KOPT-K1 (cell line): Measurements from ENCODE around the gene ERP44.
"Not testable (repeated sequence)": the region's sequence is repeated elsewhere in the genome, so short reads cannot be mapped to it uniquely, and the experiment has no call there.

ENCODE experiments used
- H3K27ac ChIP-seq: fragments of 200-600 bp; sonication (generic); 2 replicates; pipeline ENCODE4 v1.5.1; 2016; ENCODE audit warnings: antibody characterized with exemption, mild to moderate bottlenecking, low read depth, low read length; ENCODE audit not compliant: poor library complexity, severe bottlenecking
- H3K36me3 ChIP-seq: fragments of 200-600 bp; sonication (generic); 2 replicates; pipeline ENCODE4 v1.5.1; 2017; ENCODE audit warnings: antibody characterized with exemption, mild to moderate bottlenecking, low read length, moderate library complexity; ENCODE audit not compliant: insufficient read depth
- H3K9me3 ChIP-seq: fragments of 200-600 bp; sonication (generic); 2 replicates; pipeline ENCODE4 v1.5.1; 2017; ENCODE audit warnings: antibody characterized with exemption, low read length, mild to moderate bottlenecking; ENCODE audit not compliant: insufficient read depth, poor library complexity, severe bottlenecking

The ERP44 gene

GRCh38 chr9:100064872-100065581, 33.8 kb downstream of the ERP44 start:
- Histone ChIP-seq H3K36me3 (no peaks in the 10 kb centered on the region), H3K27ac (no peak overlapping the region), H3K9me3 (no peaks in the 10 kb centered on the region)

- H3K27ac ChIP-seq, result no peak overlapping the region
- no peaks in the 10 kb centered on the region for H3K9me3 ChIP-seq
- H3K36me3 ChIP-seq, result peaks cover 8% of the 10 kb centered on the region
Observed at GRCh38 chr9:100063185-100063584, 35.6 kb downstream of the ERP44 start.

GRCh38 chr9:100062683-100063082, 36.1 kb downstream of the ERP44 start:
- H3K27ac ChIP-seq, H3K9me3 ChIP-seq: not testable (repeated sequence)
- peaks cover 13% of the 10 kb centered on the region for H3K36me3 ChIP-seq

GRCh38 chr9:100058699-100059579, 39.9 kb downstream of the ERP44 start:
- no peak overlapping the region for H3K27ac ChIP-seq
- peaks cover 38% of the 10 kb centered on the region for H3K36me3 ChIP-seq
- H3K9me3 ChIP-seq, result no peaks in the 10 kb centered on the region

- H3K27ac ChIP-seq, result no peak overlapping the region
- H3K9me3 ChIP-seq, result no peaks in the 10 kb centered on the region
Observed at GRCh38 chr9:100057624-100058023, 41.2 kb downstream of the ERP44 start.

GRCh38 chr9:100056561-100056960, 42.2 kb downstream of the ERP44 start:
- Histone ChIP-seq H3K9me3 (no peaks in the 10 kb centered on the region), H3K36me3 (peaks cover 47% of the 10 kb centered on the region), H3K27ac (no peak overlapping the region)

More at GRCh38 chr9:100057624-100058023, 41.2 kb downstream of the ERP44 start:
- H3K36me3 ChIP-seq, result peaks cover 38% of the 10 kb centered on the region

GRCh38 chr9:100052375-100052774, 46.4 kb downstream of the ERP44 start:
- H3K27ac ChIP-seq, result no peak overlapping the region
- H3K36me3 ChIP-seq, result peaks cover 53% of the 10 kb centered on the region
- H3K9me3 ChIP-seq, result no peaks in the 10 kb centered on the region

- Histone ChIP-seq H3K27ac (no peak overlapping the region), H3K9me3 (no peaks in the 10 kb centered on the region), H3K36me3 (peaks cover 40% of the 10 kb centered on the region)
Observed at GRCh38 chr9:100049551-100049950, 49.2 kb downstream of the ERP44 start.

- Histone ChIP-seq H3K36me3 (peaks cover 12% of the 10 kb centered on the region), H3K9me3 (peaks cover 55% of the 10 kb centered on the region), H3K27ac (no peak overlapping the region)
Observed at GRCh38 chr9:100038472-100038871, 60.3 kb downstream of the ERP44 start.

- Histone ChIP-seq H3K9me3 (peaks cover 41% of the 10 kb centered on the region), H3K27ac (no peak overlapping the region), H3K36me3 (peaks cover 27% of the 10 kb centered on the region)
Observed at GRCh38 chr9:100033877-100034551, 64.8 kb downstream of the ERP44 start.

GRCh38 chr9:100030548-100030947, 68.3 kb downstream of the ERP44 start:
- peaks cover 24% of the 10 kb centered on the region for H3K36me3 ChIP-seq
- peaks cover 29% of the 10 kb centered on the region for H3K9me3 ChIP-seq
- H3K27ac ChIP-seq, result no peak overlapping the region

- H3K36me3 ChIP-seq, result peaks cover 24% of the 10 kb centered on the region
- H3K27ac ChIP-seq, result no peak overlapping the region
- H3K9me3 ChIP-seq, result peaks cover 25% of the 10 kb centered on the region
Observed at GRCh38 chr9:100029251-100029650, 69.5 kb downstream of the ERP44 start.

GRCh38 chr9:100028201-100028784, 70.5 kb downstream of the ERP44 start:
- H3K27ac ChIP-seq, result no peak overlapping the region
- H3K36me3 ChIP-seq, result peaks cover 14% of the 10 kb centered on the region
- peaks cover 15% of the 10 kb centered on the region for H3K9me3 ChIP-seq

GRCh38 chr9:100027543-100027942, 71.3 kb downstream of the ERP44 start:
- Histone ChIP-seq H3K9me3 (peaks cover 8% of the 10 kb centered on the region), H3K36me3 (peaks cover 6% of the 10 kb centered on the region; the same call in 1 of the 2 replicates), H3K27ac (no peak overlapping the region)

GRCh38 chr9:100021931-100022330, 76.9 kb downstream of the ERP44 start:
- Histone ChIP-seq H3K9me3 (no peaks in the 10 kb centered on the region), H3K27ac (no peak overlapping the region), H3K36me3 (peaks cover 24% of the 10 kb centered on the region; the same call in 1 of the 2 replicates)
